ENCODE results near the gene TMEM184B.

The TMEM184B gene

GRCh38 chr22:38189104-38189503 lies 83.7 kb downstream of the TMEM184B start (continued):
- TF ChIP-seq, protein P1, sequence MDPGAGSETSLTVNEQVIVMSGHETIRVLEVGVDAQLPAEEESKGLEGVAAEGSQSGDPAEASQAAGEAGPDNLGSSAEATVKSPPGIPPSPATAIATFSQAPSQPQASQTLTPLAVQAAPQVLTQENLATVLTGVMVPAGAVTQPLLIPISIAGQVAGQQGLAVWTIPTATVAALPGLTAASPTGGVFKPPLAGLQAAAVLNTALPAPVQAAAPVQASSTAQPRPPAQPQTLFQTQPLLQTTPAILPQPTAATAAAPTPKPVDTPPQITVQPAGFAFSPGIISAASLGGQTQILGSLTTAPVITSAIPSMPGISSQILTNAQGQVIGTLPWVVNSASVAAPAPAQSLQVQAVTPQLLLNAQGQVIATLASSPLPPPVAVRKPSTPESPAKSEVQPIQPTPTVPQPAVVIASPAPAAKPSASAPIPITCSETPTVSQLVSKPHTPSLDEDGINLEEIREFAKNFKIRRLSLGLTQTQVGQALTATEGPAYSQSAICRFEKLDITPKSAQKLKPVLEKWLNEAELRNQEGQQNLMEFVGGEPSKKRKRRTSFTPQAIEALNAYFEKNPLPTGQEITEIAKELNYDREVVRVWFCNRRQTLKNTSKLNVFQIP (CRISPR knock-in tag; IDR thresholded peaks at IDR 0.05; ENCODE audit: borderline replicate concordance, low read depth): no peak
- TF ChIP-seq ZFP30 (CRISPR knock-in tag; IDR thresholded peaks at IDR 0.05): no peak

- no peak for ATAC-seq
These were observed 85.2 kb downstream of the TMEM184B start for GRCh38 chr22:38187413-38188212.

GRCh38 chr22:38186429-38186828 lies 86.4 kb downstream of the TMEM184B start:
- no peak for ATAC-seq
- no peak for TF ChIP-seq ZFP30 (CRISPR knock-in tag; IDR thresholded peaks at IDR 0.05)
- TF ChIP-seq TOX (CRISPR knock-in tag; IDR thresholded peaks at IDR 0.05; ENCODE audit: borderline replicate concordance): no peak
- no peak for TF ChIP-seq PPARA (CRISPR knock-in tag; IDR thresholded peaks at IDR 0.05; ENCODE audit: borderline replicate concordance)
- TF ChIP-seq RARB (CRISPR knock-in tag; IDR thresholded peaks at IDR 0.05): no peak
- TF ChIP-seq BACH2 (CRISPR knock-in tag; IDR thresholded peaks at IDR 0.05; ENCODE audit: borderline replicate concordance): no peak
- TF ChIP-seq, protein P2, sequence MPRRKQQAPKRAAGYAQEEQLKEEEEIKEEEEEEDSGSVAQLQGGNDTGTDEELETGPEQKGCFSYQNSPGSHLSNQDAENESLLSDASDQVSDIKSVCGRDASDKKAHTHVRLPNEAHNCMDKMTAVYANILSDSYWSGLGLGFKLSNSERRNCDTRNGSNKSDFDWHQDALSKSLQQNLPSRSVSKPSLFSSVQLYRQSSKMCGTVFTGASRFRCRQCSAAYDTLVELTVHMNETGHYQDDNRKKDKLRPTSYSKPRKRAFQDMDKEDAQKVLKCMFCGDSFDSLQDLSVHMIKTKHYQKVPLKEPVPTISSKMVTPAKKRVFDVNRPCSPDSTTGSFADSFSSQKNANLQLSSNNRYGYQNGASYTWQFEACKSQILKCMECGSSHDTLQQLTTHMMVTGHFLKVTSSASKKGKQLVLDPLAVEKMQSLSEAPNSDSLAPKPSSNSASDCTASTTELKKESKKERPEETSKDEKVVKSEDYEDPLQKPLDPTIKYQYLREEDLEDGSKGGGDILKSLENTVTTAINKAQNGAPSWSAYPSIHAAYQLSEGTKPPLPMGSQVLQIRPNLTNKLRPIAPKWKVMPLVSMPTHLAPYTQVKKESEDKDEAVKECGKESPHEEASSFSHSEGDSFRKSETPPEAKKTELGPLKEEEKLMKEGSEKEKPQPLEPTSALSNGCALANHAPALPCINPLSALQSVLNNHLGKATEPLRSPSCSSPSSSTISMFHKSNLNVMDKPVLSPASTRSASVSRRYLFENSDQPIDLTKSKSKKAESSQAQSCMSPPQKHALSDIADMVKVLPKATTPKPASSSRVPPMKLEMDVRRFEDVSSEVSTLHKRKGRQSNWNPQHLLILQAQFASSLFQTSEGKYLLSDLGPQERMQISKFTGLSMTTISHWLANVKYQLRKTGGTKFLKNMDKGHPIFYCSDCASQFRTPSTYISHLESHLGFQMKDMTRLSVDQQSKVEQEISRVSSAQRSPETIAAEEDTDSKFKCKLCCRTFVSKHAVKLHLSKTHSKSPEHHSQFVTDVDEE (CRISPR knock-in tag; IDR thresholded peaks at IDR 0.05): no peak
- no peak for TF ChIP-seq ZNF70 (CRISPR knock-in tag; IDR thresholded peaks at IDR 0.05)
- TF ChIP-seq SNAI2 (CRISPR knock-in tag; IDR thresholded peaks at IDR 0.05): no peak
- no peak for TF ChIP-seq ZNF8 (CRISPR knock-in tag; IDR thresholded peaks at IDR 0.05)
- no peak for TF ChIP-seq ZNF565 (CRISPR knock-in tag; conservative IDR thresholded peaks at IDR 0.05; ENCODE audit: low read depth)
- TF ChIP-seq ARNTL (CRISPR knock-in tag; IDR thresholded peaks at IDR 0.05; ENCODE audit: borderline replicate concordance, low read depth): no peak
- TF ChIP-seq TCF4 (CRISPR knock-in tag; IDR thresholded peaks at IDR 0.05; ENCODE audit: borderline replicate concordance): no peak
- TF ChIP-seq, protein P3, sequence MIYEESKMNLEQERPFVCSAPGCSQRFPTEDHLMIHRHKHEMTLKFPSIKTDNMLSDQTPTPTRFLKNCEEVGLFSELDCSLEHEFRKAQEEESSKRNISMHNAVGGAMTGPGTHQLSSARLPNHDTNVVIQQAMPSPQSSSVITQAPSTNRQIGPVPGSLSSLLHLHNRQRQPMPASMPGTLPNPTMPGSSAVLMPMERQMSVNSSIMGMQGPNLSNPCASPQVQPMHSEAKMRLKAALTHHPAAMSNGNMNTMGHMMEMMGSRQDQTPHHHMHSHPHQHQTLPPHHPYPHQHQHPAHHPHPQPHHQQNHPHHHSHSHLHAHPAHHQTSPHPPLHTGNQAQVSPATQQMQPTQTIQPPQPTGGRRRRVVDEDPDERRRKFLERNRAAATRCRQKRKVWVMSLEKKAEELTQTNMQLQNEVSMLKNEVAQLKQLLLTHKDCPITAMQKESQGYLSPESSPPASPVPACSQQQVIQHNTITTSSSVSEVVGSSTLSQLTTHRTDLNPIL (CRISPR knock-in tag; IDR thresholded peaks at IDR 0.05; ENCODE audit: low read depth): no peak
- TF ChIP-seq ISL1 (CRISPR knock-in tag; IDR thresholded peaks at IDR 0.05): no peak
- TF ChIP-seq ESRRG (CRISPR knock-in tag; IDR thresholded peaks at IDR 0.05): no peak
- TF ChIP-seq OSR1 (CRISPR knock-in tag; IDR thresholded peaks at IDR 0.05): no peak

More at GRCh38 chr22:38187413-38188212, 85.2 kb downstream of the TMEM184B start:
- TF ChIP-seq OSR1 (CRISPR knock-in tag; IDR thresholded peaks at IDR 0.05): no peak
- no peak for TF ChIP-seq ISL1 (CRISPR knock-in tag; IDR thresholded peaks at IDR 0.05)
- TF ChIP-seq ZFP3 (CRISPR knock-in tag; IDR thresholded peaks at IDR 0.05): no peak
- no peak for TF ChIP-seq CSDC2 (CRISPR knock-in tag; IDR thresholded peaks at IDR 0.05)
- TF ChIP-seq ZNF565 (CRISPR knock-in tag; conservative IDR thresholded peaks at IDR 0.05; ENCODE audit: low read depth): no peak
- TF ChIP-seq, protein P1 (CRISPR knock-in tag; IDR thresholded peaks at IDR 0.05; ENCODE audit: borderline replicate concordance, low read depth): no peak
- TF ChIP-seq BACH2 (CRISPR knock-in tag; IDR thresholded peaks at IDR 0.05; ENCODE audit: borderline replicate concordance): no peak
- TF ChIP-seq ZNF8 (CRISPR knock-in tag; IDR thresholded peaks at IDR 0.05): no peak
- no peak for TF ChIP-seq ZNF70 (CRISPR knock-in tag; IDR thresholded peaks at IDR 0.05)
- no peak for TF ChIP-seq TCF4 (CRISPR knock-in tag; IDR thresholded peaks at IDR 0.05; ENCODE audit: borderline replicate concordance)
- TF ChIP-seq TOX (CRISPR knock-in tag; IDR thresholded peaks at IDR 0.05; ENCODE audit: borderline replicate concordance): no peak
- no peak for TF ChIP-seq ZC3H10 (CRISPR knock-in tag; IDR thresholded peaks at IDR 0.05)

- ATAC-seq: no peak
- no peak for TF ChIP-seq TOX (CRISPR knock-in tag; IDR thresholded peaks at IDR 0.05; ENCODE audit: borderline replicate concordance)
- TF ChIP-seq, protein P3 (CRISPR knock-in tag; IDR thresholded peaks at IDR 0.05; ENCODE audit: low read depth): no peak
- TF ChIP-seq ZNF70 (CRISPR knock-in tag; IDR thresholded peaks at IDR 0.05): no peak
- no peak for TF ChIP-seq OSR1 (CRISPR knock-in tag; IDR thresholded peaks at IDR 0.05)
- TF ChIP-seq, protein P4, sequence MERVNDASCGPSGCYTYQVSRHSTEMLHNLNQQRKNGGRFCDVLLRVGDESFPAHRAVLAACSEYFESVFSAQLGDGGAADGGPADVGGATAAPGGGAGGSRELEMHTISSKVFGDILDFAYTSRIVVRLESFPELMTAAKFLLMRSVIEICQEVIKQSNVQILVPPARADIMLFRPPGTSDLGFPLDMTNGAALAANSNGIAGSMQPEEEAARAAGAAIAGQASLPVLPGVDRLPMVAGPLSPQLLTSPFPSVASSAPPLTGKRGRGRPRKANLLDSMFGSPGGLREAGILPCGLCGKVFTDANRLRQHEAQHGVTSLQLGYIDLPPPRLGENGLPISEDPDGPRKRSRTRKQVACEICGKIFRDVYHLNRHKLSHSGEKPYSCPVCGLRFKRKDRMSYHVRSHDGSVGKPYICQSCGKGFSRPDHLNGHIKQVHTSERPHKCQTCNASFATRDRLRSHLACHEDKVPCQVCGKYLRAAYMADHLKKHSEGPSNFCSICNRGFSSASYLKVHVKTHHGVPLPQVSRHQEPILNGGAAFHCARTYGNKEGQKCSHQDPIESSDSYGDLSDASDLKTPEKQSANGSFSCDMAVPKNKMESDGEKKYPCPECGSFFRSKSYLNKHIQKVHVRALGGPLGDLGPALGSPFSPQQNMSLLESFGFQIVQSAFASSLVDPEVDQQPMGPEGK (CRISPR knock-in tag; IDR thresholded peaks at IDR 0.05; ENCODE audit: borderline replicate concordance): no peak
- no peak for TF ChIP-seq ARNTL (CRISPR knock-in tag; IDR thresholded peaks at IDR 0.05; ENCODE audit: borderline replicate concordance, low read depth)
- no peak for TF ChIP-seq TCF4 (CRISPR knock-in tag; IDR thresholded peaks at IDR 0.05; ENCODE audit: borderline replicate concordance)
These were observed 88.0 kb downstream of the TMEM184B start for GRCh38 chr22:38184788-38185187.
